ENCODE data around the gene TMEM50B. TPM values are rescaled to one million over a fixed set of nuclear protein-coding genes. Genes with fewer than 3 reads are reported as not detected.
A peak's percentile ranks its signal among the peaks of the same experiment; 100 is the strongest.
"Not testable (repeated sequence)": the region's sequence is repeated elsewhere in the genome, so short reads cannot be mapped to it uniquely, and the experiment has no call there.

TMEM50B gene
- total RNA-seq, 1 donor from 2014 or later = 15.0 TPM

GRCh38 chr21:33428669-33429068, 51.1 kb downstream of the TMEM50B start:
- DNase-seq (ENCODE audit: low read depth in 2 of 2) = peak in 1 of 2 donors; percentile 24

GRCh38 chr21:33427051-33427450, 52.7 kb downstream of the TMEM50B start:
- no peak for DNase-seq (ENCODE audit: low read depth in 2 of 2)

- DNase-seq (ENCODE audit: low read depth in 2 of 2) = peak in 1 of 2 donors; percentile 13
These were observed 53.9 kb downstream of the TMEM50B start for GRCh38 chr21:33425825-33426224.

- DNase-seq (ENCODE audit: low read depth in 2 of 2) = no peak
These were observed 55.6 kb downstream of the TMEM50B start for GRCh38 chr21:33424214-33424613.

GRCh38 chr21:33421713-33422393, 57.9 kb downstream of the TMEM50B start:
- DNase-seq (ENCODE audit: low read depth in 2 of 2) = no peak

GRCh38 chr21:33419538-33420123, 60.1 kb downstream of the TMEM50B start:
- DNase-seq (ENCODE audit: low read depth in 2 of 2) = peak in 1 of 2 donors; percentile 85

GRCh38 chr21:33418691-33419090, 61.1 kb downstream of the TMEM50B start:
- DNase-seq (ENCODE audit: low read depth in 2 of 2) = peak in 1 of 2 donors; percentile 18

- no peak for DNase-seq (ENCODE audit: low read depth in 2 of 2)
These were observed 64.8 kb downstream of the TMEM50B start for GRCh38 chr21:33414926-33415325.

GRCh38 chr21:33414068-33414467, 65.7 kb downstream of the TMEM50B start:
- DNase-seq (ENCODE audit: low read depth in 2 of 2) = no peak

- DNase-seq (ENCODE audit: low read depth in 2 of 2) = no peak
These were observed 66.8 kb downstream of the TMEM50B start for GRCh38 chr21:33412832-33413519.

GRCh38 chr21:33412439-33412831, 67.3 kb downstream of the TMEM50B start:
- DNase-seq (ENCODE audit: low read depth in 2 of 2) = not testable (repeated sequence)

- no peak for DNase-seq (ENCODE audit: low read depth in 2 of 2)
These were observed 67.8 kb downstream of the TMEM50B start for GRCh38 chr21:33411949-33412430.

- DNase-seq (ENCODE audit: low read depth in 2 of 2) = no peak
These were observed 73.3 kb downstream of the TMEM50B start for GRCh38 chr21:33406493-33406892.

- DNase-seq (ENCODE audit: low read depth in 2 of 2) = peak in 1 of 2 donors; percentile 41
These were observed 75.8 kb downstream of the TMEM50B start for GRCh38 chr21:33403786-33404585.

- DNase-seq (ENCODE audit: low read depth in 2 of 2) = peak in 1 of 2 donors; percentile 57
These were observed 76.5 kb downstream of the TMEM50B start, which contains the start of gene IFNGR2 for GRCh38 chr21:33403128-33403785. Gene IFNGR2, plus strand, starts transcription at chr21:33403413. Its CDS starts 131 bp downstream, at chr21:33403544.

- DNase-seq (ENCODE audit: low read depth in 2 of 2) = peak in 1 of 2 donors; percentile 61
These were observed 77.5 kb downstream of the TMEM50B start for GRCh38 chr21:33402001-33402979.

- DNase-seq (ENCODE audit: low read depth in 2 of 2) = no peak
These were observed 78.2 kb downstream of the TMEM50B start for GRCh38 chr21:33401630-33401992.

All from dermis microvascular lymphatic vessel endothelial cell (primary cell).